B cell (primary cell): ENCODE measurements around the gene COL25A1. TPM values are rescaled to one million over a fixed set of nuclear protein-coding genes. Genes with fewer than 3 reads are reported as not detected.

Experiments used
- ATAC-seq: fragments of 200-7000 bp; cut with Tn5 transposase; one replicate; pipeline ENCODE4 v1.10.0; 2021; ENCODE audit warnings: low read depth, mild to moderate bottlenecking, moderate number of reproducible peaks, moderate library complexity
- CTCF ChIA-PET: fragments of 350-600 bp; sonication (Branson Sonifier 250); formaldehyde crosslinking; loops from one replicate; lab custom pipeline; 2021; ENCODE audit warnings: antibody characterized with exemption, inconsistent platforms; lab: Charles Lee
- POLR2A ChIA-PET: fragments of 350-600 bp; sonication (Branson Sonifier 250); formaldehyde crosslinking; loops from one replicate; lab custom pipeline; 2021; ENCODE audit warnings: antibody characterized with exemption; lab: Charles Lee
- DNase-seq: peaks from one replicate; pipeline ENCODE4 v3.0.0; 2013
- H2AFZ ChIP-seq: 2 replicates; pipeline ENCODE4 v1.6.1; 2012; ENCODE audit warnings: mild to moderate bottlenecking, low read depth, low read length; ENCODE audit not compliant: insufficient read depth, poor library complexity, severe bottlenecking
- H3K27ac ChIP-seq, 2 donors: 1 replicate in 1 of 2; 2 replicates in 1 of 2; pipeline ENCODE4 v1.5.1; 2012 to 2013; ENCODE audit warnings: low read length in 2 of 2, mild to moderate bottlenecking in 2 of 2, moderate library complexity in 1 of 2
- H3K27me3 ChIP-seq, 4 experiments: fragments of 200-600 bp in 1 of 4; sonication (generic) in 1 of 4; replicated peaks in 1 of 4; 1 replicate in 2 of 4; 2 replicates in 2 of 4; pipeline versions ENCODE4 v1.6.1 to v1.7.0; 2013 to 2016; ENCODE audit warnings: low read length in 3 of 4, mild to moderate bottlenecking in 2 of 4, mixed read lengths in 1 of 4, moderate library complexity in 1 of 4; ENCODE audit not compliant: insufficient read depth in 4 of 4, control insufficient read depth in 3 of 4; ENCODE audit errors: control extremely low read depth in 1 of 4
- H3K36me3 ChIP-seq, 2 experiments: replicated peaks in 1 of 2; 1 replicate in 1 of 2; 2 replicates in 1 of 2; pipeline versions ENCODE4 v1.6.1 to v1.7.1; 2013; ENCODE audit warnings: low read length in 1 of 2; ENCODE audit not compliant: insufficient read depth in 2 of 2, control insufficient read depth in 1 of 2; ENCODE audit errors: control extremely low read depth in 1 of 2, extremely low read depth in 1 of 2
- H3K4me1 ChIP-seq, 2 donors: fragments of 200-600 bp in 1 of 2; sonication (generic) in 1 of 2; 1 replicate in 1 of 2; 2 replicates in 1 of 2; pipeline versions ENCODE4 v1.5.1 to v1.6.1; 2013 to 2017; ENCODE audit warnings: low read length in 2 of 2; ENCODE audit not compliant: control insufficient read depth in 2 of 2, insufficient read depth in 2 of 2
- H3K4me2 ChIP-seq: replicated peaks from 2 replicates; pipeline ENCODE3; 2012; ENCODE audit warnings: mild to moderate bottlenecking, low read depth, low read length; ENCODE audit not compliant: poor library complexity, severe bottlenecking
- H3K4me3 ChIP-seq, 5 experiments: fragments of 200-600 bp in 1 of 5; sonication (generic) in 1 of 5; 1 replicate in 3 of 5; 2 replicates in 2 of 5; pipeline versions ENCODE4 v1.5.1 to v1.7.0; 2011 to 2016; ENCODE audit warnings: low read length in 4 of 5, mild to moderate bottlenecking in 4 of 5, low read depth in 2 of 5, control low read depth in 1 of 5, moderate library complexity in 1 of 5; ENCODE audit not compliant: insufficient read depth in 1 of 5; ENCODE audit errors: control extremely low read depth in 1 of 5, extremely low read depth in 1 of 5
- H3K79me2 ChIP-seq: fragments of 200-600 bp; sonication (generic); one replicate; pipeline ENCODE4 v1.6.0; 2016; ENCODE audit warnings: low read length; ENCODE audit not compliant: control insufficient read depth, insufficient read depth
- H3K9ac ChIP-seq: fragments of 200-600 bp; sonication (generic); 2 replicates; pipeline ENCODE4 v1.6.1; 2017; ENCODE audit warnings: mild to moderate bottlenecking, low read length, moderate library complexity
- H3K9me3 ChIP-seq, 3 donors: one replicate each; pipeline versions ENCODE4 v1.6.1 to v1.7.1; 2013; ENCODE audit warnings: low read length in 2 of 3; ENCODE audit not compliant: control insufficient read depth in 2 of 3, insufficient read depth in 1 of 3; ENCODE audit errors: control extremely low read depth in 1 of 3
- H4K20me1 ChIP-seq: 2 replicates; pipeline ENCODE4 v1.6.0; 2012; ENCODE audit warnings: mild to moderate bottlenecking, low read length; ENCODE audit not compliant: insufficient read depth, control insufficient read depth, poor library complexity, severe bottlenecking
- H3K27ac Mint-ChIP-seq: one replicate; pipeline ENCODE4 v1.8.0; 2021; ENCODE audit warnings: mixed read lengths
- H3K27me3 Mint-ChIP-seq: one replicate; pipeline ENCODE4 v1.8.0; 2021; ENCODE audit warnings: mixed read lengths
- H3K4me1 Mint-ChIP-seq: one replicate; pipeline ENCODE4 v1.8.0; 2021; ENCODE audit warnings: mixed read lengths
- H3K4me3 Mint-ChIP-seq: one replicate; pipeline ENCODE4 v1.8.0; 2021; ENCODE audit warnings: mixed read lengths
- H3K9me3 Mint-ChIP-seq: one replicate; pipeline ENCODE4 v1.8.0; 2022; ENCODE audit warnings: mixed read lengths; ENCODE audit not compliant: insufficient read depth
- CTCF ChIP-seq: fragments of 200-600 bp; IDR thresholded peaks from one replicate; pipeline ENCODE4 v1.8.0; 2022; ENCODE audit warnings: antibody characterized with exemption, mild to moderate bottlenecking
- EZH2 ChIP-seq: IDR thresholded peaks from 2 replicates; pipeline ENCODE4 v1.6.1; 2012; ENCODE audit warnings: borderline replicate concordance, low read depth, mild to moderate bottlenecking, moderate library complexity, low read length; ENCODE audit not compliant: insufficient read depth, poor library complexity, severe bottlenecking
- WGBS: methylation state at CpG from one replicate; pipeline ENCODE4 v1.1.5; 2013; ENCODE audit warnings: missing lambda C conversion rate; ENCODE audit not compliant: insufficient coverage; 5-methylcytosine and 5-hydroxymethylcytosine counted together
- intact Hi-C: fragments of 100-400 bp; cut with micrococcal nuclease; formaldehyde crosslinking; loops from one replicate; pipeline ENCODE4 v1.10.0; 2022
- polyA plus RNA-seq: library from polyadenylated mRNA; depleted of rRNA; stranded (reverse); fragments of >200 nt; gene quantifications from 2 replicates; pipeline ENCODE4 v1.2.3, GENCODE V29; 2012
- total RNA-seq, 2 donors: library from RNA; stranded (reverse); fragments of 120-200 nt in 1 of 2; gene quantifications; 1 replicate in 1 of 2; 2 replicates in 1 of 2; pipeline versions ENCODE4 v1.2.3 to v1.2.4, GENCODE V29; 2013 to 2022

The COL25A1 gene
- total and polyA plus RNA-seq, 2 donors (not counting 1 experiment from before 2014, with no cell fraction given), result not detected

GRCh38 chr4:108963910-108964309 lies 338.5 kb downstream of the COL25A1 start:
- Histone ChIP-seq H3K9me3 (no peaks in the 10 kb centered on the region), H3K4me2 (no peak overlapping the region), H3K79me2 (no peaks in the 10 kb centered on the region), H3K27me3 (no peaks in the 10 kb centered on the region), H3K27ac (no peak overlapping the region), H3K4me1 (no peaks in the 10 kb centered on the region), H2AFZ (no peak overlapping the region), H3K4me3 (no peak overlapping the region), H3K36me3 (no peaks in the 10 kb centered on the region), H4K20me1 (no peaks in the 10 kb centered on the region), H3K9ac (no peak overlapping the region)
- WGBS, result no CpG with 5 or more reads among the region's 1 CpG
- intact Hi-C loops, result no loop called here
- H3K4me3 Mint-ChIP-seq, result no peak overlapping the region
- TF ChIP-seq EZH2 (no peak), CTCF (no peak)
- DNase-seq, result no peak
- ATAC-seq, result no peak
- ChIA-PET POLR2A (no interaction called here), CTCF (no interaction called here)
- H3K9me3 Mint-ChIP-seq, result no peaks in the 10 kb centered on the region
- no peak overlapping the region for H3K27ac Mint-ChIP-seq
- no peaks in the 10 kb centered on the region for H3K4me1 Mint-ChIP-seq
- H3K27me3 Mint-ChIP-seq, result no peaks in the 10 kb centered on the region

GRCh38 chr4:108959491-108959890 lies 343.0 kb downstream of the COL25A1 start:
- Histone ChIP-seq H3K79me2 (no peaks in the 10 kb centered on the region), H3K27me3 (no peaks in the 10 kb centered on the region), H3K4me2 (no peak overlapping the region), H3K4me3 (no peak overlapping the region), H3K9me3 (peaks cover 0 to 1% (median 0%) of the 10 kb centered on the region in 3 donors), H3K27ac (no peak overlapping the region), H2AFZ (no peak overlapping the region), H3K9ac (no peak overlapping the region), H3K4me1 (no peaks in the 10 kb centered on the region), H4K20me1 (no peaks in the 10 kb centered on the region), H3K36me3 (no peaks in the 10 kb centered on the region)
- TF ChIP-seq CTCF, result no peak
- TF ChIP-seq EZH2, result no peak
- H3K27ac Mint-ChIP-seq, result no peak overlapping the region
- intact Hi-C loops, result no loop called here
- ChIA-PET POLR2A (no interaction called here), CTCF (no interaction called here)
- no peaks in the 10 kb centered on the region for H3K27me3 Mint-ChIP-seq
- ATAC-seq (no peak), DNase-seq (no peak)
- H3K4me1 Mint-ChIP-seq, result no peaks in the 10 kb centered on the region
- no peaks in the 10 kb centered on the region for H3K9me3 Mint-ChIP-seq
- H3K4me3 Mint-ChIP-seq, result no peak overlapping the region
